Upper lobe of left lung (tissue), 4 donors: ENCODE data around the gene KIAA1958.

Experiments
- POLR2A ChIP-seq, 4 donors: fragments of 450-650 bp; IDR thresholded peaks; one replicate each; pipeline ENCODE4 v1.5.1; 2016 to 2017; ENCODE audit warnings: antibody characterized with exemption in 4 of 4, mild to moderate bottlenecking in 2 of 4
- POLR2AphosphoS5 ChIP-seq, 2 donors: sonication (generic); formaldehyde crosslinking; IDR thresholded peaks; one replicate each; pipeline ENCODE4 v1.5.1; 2017; ENCODE audit warnings: antibody characterized with exemption in 2 of 2

DNA sequence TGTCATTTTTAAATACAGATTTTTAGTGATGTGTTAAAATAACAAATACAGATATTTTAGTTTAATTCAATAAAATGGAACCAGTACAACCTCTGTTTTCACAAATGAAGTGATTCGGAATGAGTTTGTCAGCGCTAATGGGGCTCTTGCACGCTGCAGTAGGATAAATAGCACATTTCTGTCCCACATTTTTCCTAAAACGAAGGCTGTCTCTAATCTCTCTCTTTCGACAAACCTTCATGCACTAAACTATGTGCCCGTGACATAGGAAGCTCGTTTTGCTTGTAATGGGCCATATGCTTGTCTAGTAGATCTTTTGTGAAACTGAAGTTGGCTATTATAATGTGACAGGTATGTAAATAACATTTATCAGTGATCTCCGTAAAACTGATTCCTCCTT is 130.7 kb downstream of the KIAA1958 start:
- TF ChIP-seq POLR2AphosphoS5 (IDR thresholded peaks at IDR 0.05) (no peak), POLR2A (IDR thresholded peaks at IDR 0.05) (no peak)
